B cell (primary cell): Measurements from ENCODE around the gene TIMM10. TPM values are rescaled to one million over a fixed set of nuclear protein-coding genes. Genes with fewer than 3 reads are reported as not detected.

Source experiments
- ATAC-seq: fragments of 200-7000 bp; cut with Tn5 transposase; one replicate; pipeline ENCODE4 v1.10.0; 2021; ENCODE audit warnings: low read depth, mild to moderate bottlenecking, moderate number of reproducible peaks, moderate library complexity
- CTCF ChIA-PET: fragments of 350-600 bp; sonication (Branson Sonifier 250); formaldehyde crosslinking; loops from one replicate; lab custom pipeline; 2021; ENCODE audit warnings: antibody characterized with exemption, inconsistent platforms; lab: Charles Lee
- POLR2A ChIA-PET: fragments of 350-600 bp; sonication (Branson Sonifier 250); formaldehyde crosslinking; loops from one replicate; lab custom pipeline; 2021; ENCODE audit warnings: antibody characterized with exemption; lab: Charles Lee
- DNase-seq: peaks from one replicate; pipeline ENCODE4 v3.0.0; 2013
- H2AFZ ChIP-seq: 2 replicates; pipeline ENCODE4 v1.6.1; 2012; ENCODE audit warnings: mild to moderate bottlenecking, low read depth, low read length; ENCODE audit not compliant: insufficient read depth, poor library complexity, severe bottlenecking
- H3K27ac ChIP-seq, 2 donors: 1 replicate in 1 of 2; 2 replicates in 1 of 2; pipeline ENCODE4 v1.5.1; 2012 to 2013; ENCODE audit warnings: low read length in 2 of 2, mild to moderate bottlenecking in 2 of 2, moderate library complexity in 1 of 2
- H3K27me3 ChIP-seq, 4 experiments: fragments of 200-600 bp in 1 of 4; sonication (generic) in 1 of 4; replicated peaks in 1 of 4; 1 replicate in 2 of 4; 2 replicates in 2 of 4; pipeline versions ENCODE4 v1.6.1 to v1.7.0; 2013 to 2016; ENCODE audit warnings: low read length in 3 of 4, mild to moderate bottlenecking in 2 of 4, mixed read lengths in 1 of 4, moderate library complexity in 1 of 4; ENCODE audit not compliant: insufficient read depth in 4 of 4, control insufficient read depth in 3 of 4; ENCODE audit errors: control extremely low read depth in 1 of 4
- H3K36me3 ChIP-seq, 2 experiments: replicated peaks in 1 of 2; 1 replicate in 1 of 2; 2 replicates in 1 of 2; pipeline versions ENCODE4 v1.6.1 to v1.7.1; 2013; ENCODE audit warnings: low read length in 1 of 2; ENCODE audit not compliant: insufficient read depth in 2 of 2, control insufficient read depth in 1 of 2; ENCODE audit errors: control extremely low read depth in 1 of 2, extremely low read depth in 1 of 2
- H3K4me1 ChIP-seq, 2 donors: fragments of 200-600 bp in 1 of 2; sonication (generic) in 1 of 2; 1 replicate in 1 of 2; 2 replicates in 1 of 2; pipeline versions ENCODE4 v1.5.1 to v1.6.1; 2013 to 2017; ENCODE audit warnings: low read length in 2 of 2; ENCODE audit not compliant: control insufficient read depth in 2 of 2, insufficient read depth in 2 of 2
- H3K4me2 ChIP-seq: replicated peaks from 2 replicates; pipeline ENCODE3; 2012; ENCODE audit warnings: mild to moderate bottlenecking, low read depth, low read length; ENCODE audit not compliant: poor library complexity, severe bottlenecking
- H3K4me3 ChIP-seq, 5 experiments: fragments of 200-600 bp in 1 of 5; sonication (generic) in 1 of 5; 1 replicate in 3 of 5; 2 replicates in 2 of 5; pipeline versions ENCODE4 v1.5.1 to v1.7.0; 2011 to 2016; ENCODE audit warnings: low read length in 4 of 5, mild to moderate bottlenecking in 4 of 5, low read depth in 2 of 5, control low read depth in 1 of 5, moderate library complexity in 1 of 5; ENCODE audit not compliant: insufficient read depth in 1 of 5; ENCODE audit errors: control extremely low read depth in 1 of 5, extremely low read depth in 1 of 5
- H3K79me2 ChIP-seq: fragments of 200-600 bp; sonication (generic); one replicate; pipeline ENCODE4 v1.6.0; 2016; ENCODE audit warnings: low read length; ENCODE audit not compliant: control insufficient read depth, insufficient read depth
- H3K9ac ChIP-seq: fragments of 200-600 bp; sonication (generic); 2 replicates; pipeline ENCODE4 v1.6.1; 2017; ENCODE audit warnings: mild to moderate bottlenecking, low read length, moderate library complexity
- H3K9me3 ChIP-seq, 3 donors: one replicate each; pipeline versions ENCODE4 v1.6.1 to v1.7.1; 2013; ENCODE audit warnings: low read length in 2 of 3; ENCODE audit not compliant: control insufficient read depth in 2 of 3, insufficient read depth in 1 of 3; ENCODE audit errors: control extremely low read depth in 1 of 3
- H4K20me1 ChIP-seq: 2 replicates; pipeline ENCODE4 v1.6.0; 2012; ENCODE audit warnings: mild to moderate bottlenecking, low read length; ENCODE audit not compliant: insufficient read depth, control insufficient read depth, poor library complexity, severe bottlenecking
- H3K27ac Mint-ChIP-seq: one replicate; pipeline ENCODE4 v1.8.0; 2021; ENCODE audit warnings: mixed read lengths
- H3K27me3 Mint-ChIP-seq: one replicate; pipeline ENCODE4 v1.8.0; 2021; ENCODE audit warnings: mixed read lengths
- H3K4me1 Mint-ChIP-seq: one replicate; pipeline ENCODE4 v1.8.0; 2021; ENCODE audit warnings: mixed read lengths
- H3K4me3 Mint-ChIP-seq: one replicate; pipeline ENCODE4 v1.8.0; 2021; ENCODE audit warnings: mixed read lengths
- H3K9me3 Mint-ChIP-seq: one replicate; pipeline ENCODE4 v1.8.0; 2022; ENCODE audit warnings: mixed read lengths; ENCODE audit not compliant: insufficient read depth
- EZH2 ChIP-seq: IDR thresholded peaks from 2 replicates; pipeline ENCODE4 v1.6.1; 2012; ENCODE audit warnings: borderline replicate concordance, low read depth, mild to moderate bottlenecking, moderate library complexity, low read length; ENCODE audit not compliant: insufficient read depth, poor library complexity, severe bottlenecking
- WGBS: methylation state at CpG from one replicate; pipeline ENCODE4 v1.1.5; 2013; ENCODE audit warnings: missing lambda C conversion rate; ENCODE audit not compliant: insufficient coverage; 5-methylcytosine and 5-hydroxymethylcytosine counted together
- intact Hi-C: fragments of 100-400 bp; cut with micrococcal nuclease; formaldehyde crosslinking; loops from one replicate; pipeline ENCODE4 v1.10.0; 2022
- polyA plus RNA-seq: library from polyadenylated mRNA; depleted of rRNA; stranded (reverse); fragments of >200 nt; gene quantifications from 2 replicates; pipeline ENCODE4 v1.2.3, GENCODE V29; 2012
- total RNA-seq, 2 donors: library from RNA; stranded (reverse); fragments of 120-200 nt in 1 of 2; gene quantifications; 1 replicate in 1 of 2; 2 replicates in 1 of 2; pipeline versions ENCODE4 v1.2.3 to v1.2.4, GENCODE V29; 2013 to 2022
- TF ChIP-seq, protein P1 (sequence below): fragments of 200-600 bp; IDR thresholded peaks from one replicate; pipeline ENCODE4 v1.8.0; 2022; ENCODE audit warnings: antibody characterized with exemption, mild to moderate bottlenecking

The TIMM10 gene
- total and polyA plus RNA-seq, 2 donors (not counting 1 experiment from before 2014, with no cell fraction given), result 36.5 to 39.6 TPM

DNA sequence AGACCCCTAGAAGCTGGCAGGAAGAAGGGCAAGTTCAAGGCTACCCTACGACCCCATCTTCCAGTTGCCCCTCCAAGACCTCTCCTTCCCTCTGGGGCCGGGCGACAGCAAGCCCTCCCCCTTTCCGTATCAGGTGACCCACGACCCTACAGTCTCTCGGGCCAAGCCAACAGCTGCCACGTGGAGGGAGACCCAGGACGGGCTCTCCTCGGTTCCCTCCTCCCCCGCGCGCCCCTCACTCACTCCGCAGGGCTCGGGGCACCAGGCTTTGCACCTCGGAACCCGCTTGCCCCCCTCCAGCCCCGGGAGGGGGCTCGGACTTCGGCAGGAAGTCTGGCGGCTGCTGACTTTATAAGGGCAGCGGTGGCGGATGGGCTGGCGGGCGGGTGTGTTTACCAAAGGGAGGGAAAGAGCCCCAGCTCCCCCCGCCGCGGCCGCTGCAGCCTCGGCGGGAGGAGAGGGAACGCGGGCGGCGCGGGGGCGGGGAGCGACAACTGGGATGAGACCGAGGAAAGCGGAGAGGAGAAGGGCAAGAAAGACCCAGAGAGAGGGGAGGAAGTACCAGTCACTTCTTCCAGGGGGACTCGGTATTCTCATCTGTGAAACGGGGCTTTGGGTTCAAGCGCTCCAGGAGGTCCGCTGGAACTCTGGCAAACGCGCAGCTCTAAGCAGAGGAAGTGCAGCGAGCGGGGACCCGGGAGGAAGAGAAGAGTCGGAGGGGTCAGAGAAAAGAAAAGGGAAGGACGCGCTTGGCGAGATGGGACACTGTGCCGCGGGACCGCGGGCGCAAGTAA is 15.8 kb downstream of the TIMM10 start:
- WGBS, result under 1% methylated on average over 55 of the region's 57 CpGs
- Histone ChIP-seq H2AFZ (peak overlapping the region; percentile 98), H3K79me2 (no peaks in the 10 kb centered on the region), H3K36me3 (no peaks in the 10 kb centered on the region), H3K4me1 (peaks cover 6 to 22% of the 10 kb centered on the region in 2 donors), H3K9ac (peak overlapping the region; percentile 81), H3K4me2 (peak overlapping the region; percentile 97), H3K4me3 (peak overlapping the region; percentile 57 to 93 (median 81)), H3K9me3 (no peaks in the 10 kb centered on the region), H4K20me1 (no peaks in the 10 kb centered on the region), H3K27me3 (no peaks in the 10 kb centered on the region), H3K27ac (peak overlapping the region in 1 of 2 donors; percentile 34)
- Mint-ChIP-seq H3K4me3 (peak overlapping the region; percentile 97), H3K27ac (peak overlapping the region; percentile 73), H3K9me3 (no peaks in the 10 kb centered on the region), H3K4me1 (peaks cover 30% of the 10 kb centered on the region), H3K27me3 (no peaks in the 10 kb centered on the region)
- CTCF ChIA-PET, result interaction anchor here (1.2 to 6.6 kb wide), 5 partner anchors 13 to 57 kb away, joined by 3 to 98 read pairs (median 17); partner anchors contain the start of gene TIMM10
- ATAC-seq (peak; percentile 49), DNase-seq (peak; percentile 50)
- POLR2A ChIA-PET, result interaction anchor here (0.8 to 2.1 kb wide), 4 partner anchors 21 to 38 kb away, joined by 3 to 4 read pairs (median 4); no protein-coding TSS in a partner anchor
- no peak for TF ChIP-seq EZH2
- TF ChIP-seq, protein P1, sequence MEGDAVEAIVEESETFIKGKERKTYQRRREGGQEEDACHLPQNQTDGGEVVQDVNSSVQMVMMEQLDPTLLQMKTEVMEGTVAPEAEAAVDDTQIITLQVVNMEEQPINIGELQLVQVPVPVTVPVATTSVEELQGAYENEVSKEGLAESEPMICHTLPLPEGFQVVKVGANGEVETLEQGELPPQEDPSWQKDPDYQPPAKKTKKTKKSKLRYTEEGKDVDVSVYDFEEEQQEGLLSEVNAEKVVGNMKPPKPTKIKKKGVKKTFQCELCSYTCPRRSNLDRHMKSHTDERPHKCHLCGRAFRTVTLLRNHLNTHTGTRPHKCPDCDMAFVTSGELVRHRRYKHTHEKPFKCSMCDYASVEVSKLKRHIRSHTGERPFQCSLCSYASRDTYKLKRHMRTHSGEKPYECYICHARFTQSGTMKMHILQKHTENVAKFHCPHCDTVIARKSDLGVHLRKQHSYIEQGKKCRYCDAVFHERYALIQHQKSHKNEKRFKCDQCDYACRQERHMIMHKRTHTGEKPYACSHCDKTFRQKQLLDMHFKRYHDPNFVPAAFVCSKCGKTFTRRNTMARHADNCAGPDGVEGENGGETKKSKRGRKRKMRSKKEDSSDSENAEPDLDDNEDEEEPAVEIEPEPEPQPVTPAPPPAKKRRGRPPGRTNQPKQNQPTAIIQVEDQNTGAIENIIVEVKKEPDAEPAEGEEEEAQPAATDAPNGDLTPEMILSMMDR, result no peak
- intact Hi-C loops, result loop anchor here (2.0 to 5.0 kb wide), 3 partner anchors 16 to 32 kb away; partner anchors contain the start of gene TIMM10
